Ascending aorta (tissue), 2 donors: ENCODE measurements around the gene TBX2. TPM values are rescaled to one million over a fixed set of nuclear protein-coding genes. Genes with fewer than 3 reads are reported as not detected.

Experiments
- DNase-seq, 2 donors: peaks; one replicate each; pipeline ENCODE4 v3.0.0-alpha.2; 2019; ENCODE audit warnings: low spot score in 2 of 2
- H3K27ac ChIP-seq, 2 donors: fragments of 200-600 bp; sonication (generic); one replicate each; pipeline ENCODE4 v1.5.1; 2016 to 2017; ENCODE audit warnings: mild to moderate bottlenecking in 1 of 2
- H3K27me3 ChIP-seq: fragments of 200-600 bp; sonication (generic); one replicate; pipeline ENCODE4 v1.5.1; 2017
- H3K36me3 ChIP-seq, 2 donors: fragments of 200-600 bp; sonication (generic); one replicate each; pipeline ENCODE4 v1.5.1; 2016
- H3K4me1 ChIP-seq, 2 donors: fragments of 200-600 bp; sonication (generic); one replicate each; pipeline ENCODE4 v1.5.1; 2016 to 2017; ENCODE audit warnings: mild to moderate bottlenecking in 1 of 2
- H3K4me3 ChIP-seq, 2 donors: fragments of 200-600 bp; sonication (generic); one replicate each; pipeline ENCODE4 v1.5.1; 2016 to 2017; ENCODE audit warnings: mild to moderate bottlenecking in 1 of 2
- H3K9me3 ChIP-seq, 2 donors: fragments of 200-600 bp; sonication (generic); one replicate each; pipeline ENCODE4 v1.5.1; 2016
- intact Hi-C: fragments of 100-400 bp; cut with DNase I; formaldehyde crosslinking; loops from one replicate; pipeline ENCODE4 v1.15.1; 2023
- total RNA-seq: library from RNA; depleted of rRNA; stranded (reverse); fragments of >200 nt; gene quantifications from one replicate; pipeline ENCODE4 v1.1.0, GENCODE V29; 2016
- TF ChIP-seq, protein P1 (sequence below), 3 experiments: fragments of 200-600 bp in 2 of 3; fragments of 450-650 bp in 1 of 3; sonication (generic) in 2 of 3; IDR thresholded peaks; one replicate each; pipeline ENCODE4 v1.5.1; 2016 to 2019; ENCODE audit warnings: antibody characterized with exemption in 3 of 3, mild to moderate bottlenecking in 1 of 3, moderate library complexity in 1 of 3

The TBX2 gene
- total RNA-seq, 1 donor from 2014 or later, result 100 TPM

- Histone ChIP-seq H3K4me3 (no peak overlapping the region), H3K27me3 (no peaks in the 10 kb centered on the region), H3K36me3 (no peaks in the 10 kb centered on the region), H3K27ac (no peak overlapping the region), H3K4me1 (peaks cover 0 to 7% of the 10 kb centered on the region in 2 donors), H3K9me3 (no peaks in the 10 kb centered on the region)
- DNase-seq, result no peak
- TF ChIP-seq, protein P1, sequence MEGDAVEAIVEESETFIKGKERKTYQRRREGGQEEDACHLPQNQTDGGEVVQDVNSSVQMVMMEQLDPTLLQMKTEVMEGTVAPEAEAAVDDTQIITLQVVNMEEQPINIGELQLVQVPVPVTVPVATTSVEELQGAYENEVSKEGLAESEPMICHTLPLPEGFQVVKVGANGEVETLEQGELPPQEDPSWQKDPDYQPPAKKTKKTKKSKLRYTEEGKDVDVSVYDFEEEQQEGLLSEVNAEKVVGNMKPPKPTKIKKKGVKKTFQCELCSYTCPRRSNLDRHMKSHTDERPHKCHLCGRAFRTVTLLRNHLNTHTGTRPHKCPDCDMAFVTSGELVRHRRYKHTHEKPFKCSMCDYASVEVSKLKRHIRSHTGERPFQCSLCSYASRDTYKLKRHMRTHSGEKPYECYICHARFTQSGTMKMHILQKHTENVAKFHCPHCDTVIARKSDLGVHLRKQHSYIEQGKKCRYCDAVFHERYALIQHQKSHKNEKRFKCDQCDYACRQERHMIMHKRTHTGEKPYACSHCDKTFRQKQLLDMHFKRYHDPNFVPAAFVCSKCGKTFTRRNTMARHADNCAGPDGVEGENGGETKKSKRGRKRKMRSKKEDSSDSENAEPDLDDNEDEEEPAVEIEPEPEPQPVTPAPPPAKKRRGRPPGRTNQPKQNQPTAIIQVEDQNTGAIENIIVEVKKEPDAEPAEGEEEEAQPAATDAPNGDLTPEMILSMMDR (IDR thresholded peaks at IDR 0.05), result no peak
- intact Hi-C loops, result loop anchor here (5.0 kb wide), 1 partner anchor 61 kb away; no protein-coding TSS in a partner anchor
These were observed 10.9 kb upstream of the TBX2 start for GRCh38 chr17:61388561-61389356.

DNA sequence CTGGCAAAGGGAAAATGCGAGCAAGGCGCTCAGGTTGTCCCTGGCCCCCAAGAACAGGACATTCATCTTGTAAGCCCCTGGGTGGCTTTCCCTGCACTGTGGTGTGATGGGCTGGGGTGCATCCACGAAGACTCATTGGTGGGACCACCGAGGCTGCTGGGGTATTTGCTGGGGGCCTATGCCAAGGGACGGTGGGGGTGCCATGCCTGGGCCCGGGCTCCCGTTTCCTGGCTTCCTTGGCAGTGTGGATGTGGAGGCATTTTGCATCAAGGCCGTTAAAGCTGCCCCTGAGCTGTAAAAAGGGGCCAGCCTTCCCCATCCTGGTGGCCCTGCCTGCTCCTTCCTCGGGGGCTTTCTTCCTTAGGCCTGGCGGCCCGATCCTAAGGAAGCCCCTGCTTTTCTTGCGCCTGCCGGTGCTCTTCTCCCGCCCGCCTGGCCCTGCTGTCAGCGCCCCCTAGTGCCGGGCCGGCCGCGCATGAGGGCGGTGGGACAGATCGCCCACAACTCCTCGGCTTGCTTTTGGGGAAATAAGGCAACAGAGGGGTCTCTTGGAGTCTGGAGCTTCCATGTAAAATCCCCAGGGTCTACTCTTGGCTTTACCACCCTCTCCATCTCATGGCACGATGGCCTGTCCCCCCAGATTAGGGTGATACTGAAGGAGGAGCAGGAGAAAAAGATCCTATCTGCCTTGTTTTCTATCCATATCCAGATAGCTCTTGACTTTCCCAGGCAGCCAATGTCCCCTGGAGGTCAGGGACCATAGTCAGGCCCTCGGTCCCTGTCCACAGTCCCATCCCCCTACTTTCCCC lies 9.8 kb upstream of the TBX2 start:
- no peak for DNase-seq
- intact Hi-C loops, result loop anchor here (1.0 to 5.0 kb wide), 5 partner anchors 63 to 668 kb away; no protein-coding TSS in a partner anchor
- no peaks in the 10 kb centered on the region for H3K27me3 ChIP-seq
- H3K4me3 ChIP-seq, result peak overlapping the region; percentile 25 to 33
- H3K9me3 ChIP-seq, result no peaks in the 10 kb centered on the region
- H3K27ac ChIP-seq, result no peak overlapping the region
- H3K36me3 ChIP-seq, result no peaks in the 10 kb centered on the region
- peaks cover 0 to 7% of the 10 kb centered on the region in 2 donors for H3K4me1 ChIP-seq
- TF ChIP-seq, protein P1 (IDR thresholded peaks at IDR 0.05), result peak; percentile 78 to 99 (median 91)

- TF ChIP-seq, protein P1 (IDR thresholded peaks at IDR 0.05), result no peak
- Histone ChIP-seq H3K36me3 (no peaks in the 10 kb centered on the region), H3K9me3 (no peaks in the 10 kb centered on the region), H3K27ac (no peak overlapping the region), H3K4me1 (peaks cover 0 to 7% of the 10 kb centered on the region in 2 donors), H3K4me3 (no peak overlapping the region), H3K27me3 (no peaks in the 10 kb centered on the region)
- no peak for DNase-seq
- intact Hi-C loops, result loop anchor here (1.0 to 5.0 kb wide), 4 partner anchors 263 to 668 kb away; no protein-coding TSS in a partner anchor
These were observed 9.2 kb upstream of the TBX2 start for GRCh38 chr17:61390479-61390791.

GRCh38 chr17:61391595-61392291 lies 7.9 kb upstream of the TBX2 start:
- DNase-seq, result no peak
- Histone ChIP-seq H3K27ac (no peak overlapping the region), H3K36me3 (no peaks in the 10 kb centered on the region), H3K4me1 (peaks cover 0 to 7% of the 10 kb centered on the region in 2 donors), H3K27me3 (no peaks in the 10 kb centered on the region), H3K9me3 (no peaks in the 10 kb centered on the region), H3K4me3 (no peak overlapping the region)
- TF ChIP-seq, protein P1 (IDR thresholded peaks at IDR 0.05), result no peak
- intact Hi-C loops, result loop anchor here (5.0 kb wide), 3 partner anchors 264 to 669 kb away; no protein-coding TSS in a partner anchor

DNA sequence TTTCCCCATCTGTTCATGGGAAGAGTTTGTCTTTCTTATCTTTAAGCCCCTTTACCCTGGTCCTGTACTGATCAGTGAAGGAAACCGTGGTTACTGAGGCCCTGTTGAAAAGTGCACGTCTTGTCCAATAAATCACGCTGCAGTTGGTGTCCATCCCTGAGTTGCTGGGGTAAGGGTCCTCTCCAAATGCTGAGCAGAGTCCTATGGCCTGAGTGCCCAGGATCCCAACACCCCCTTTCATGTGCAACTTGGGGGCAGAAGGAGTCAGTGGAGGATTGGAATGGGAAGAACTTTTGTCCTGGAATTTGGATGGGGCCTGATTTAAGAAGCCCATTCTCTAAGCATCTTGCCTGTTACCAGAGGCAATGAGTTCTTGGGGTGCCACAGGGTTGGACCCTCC lies 7.0 kb upstream of the TBX2 start:
- peaks cover 0 to 7% of the 10 kb centered on the region in 2 donors for H3K4me1 ChIP-seq
- no peak overlapping the region for H3K27ac ChIP-seq
- intact Hi-C loops, result loop anchor here (5.0 kb wide), 3 partner anchors 265 to 670 kb away; no protein-coding TSS in a partner anchor
- TF ChIP-seq, protein P1 (IDR thresholded peaks at IDR 0.05), result no peak
- no peak overlapping the region for H3K4me3 ChIP-seq
- no peaks in the 10 kb centered on the region for H3K27me3 ChIP-seq
- DNase-seq, result no peak
- no peaks in the 10 kb centered on the region for H3K9me3 ChIP-seq
- no peaks in the 10 kb centered on the region for H3K36me3 ChIP-seq
